ENCODE results near the gene SUMF1. TPM values are rescaled to one million over a fixed set of nuclear protein-coding genes. Genes with fewer than 3 reads are reported as not detected.
"Not testable (repeated sequence)": the region's sequence is repeated elsewhere in the genome, so short reads cannot be mapped to it uniquely, and the experiment has no call there.

SUMF1 gene
- total RNA-seq, 1 experiment from 2014 or later: 87.0 TPM

- DNase-seq (ENCODE audit: low spot score): no peak
Measured at GRCh38 chr3:4338751-4339150, 128.3 kb downstream of the SUMF1 start.

GRCh38 chr3:4336850-4337546, 130.1 kb downstream of the SUMF1 start:
- DNase-seq (ENCODE audit: low spot score): no peak

GRCh38 chr3:4335840-4336562, 131.1 kb downstream of the SUMF1 start:
- no peak for DNase-seq (ENCODE audit: low spot score)

- no peak for DNase-seq (ENCODE audit: low spot score)
Measured at GRCh38 chr3:4334548-4334947, 132.5 kb downstream of the SUMF1 start.

GRCh38 chr3:4332991-4333390, 134.1 kb downstream of the SUMF1 start:
- DNase-seq (ENCODE audit: low spot score): no peak

- no peak for DNase-seq (ENCODE audit: low spot score)
Measured at GRCh38 chr3:4332574-4332973, 134.5 kb downstream of the SUMF1 start.

GRCh38 chr3:4332111-4332510, 135.0 kb downstream of the SUMF1 start:
- DNase-seq (ENCODE audit: low spot score): no peak

- DNase-seq (ENCODE audit: low spot score): not testable (repeated sequence)
Measured at GRCh38 chr3:4329806-4330205, 137.3 kb downstream of the SUMF1 start.

GRCh38 chr3:4326868-4327267, 140.2 kb downstream of the SUMF1 start:
- no peak for DNase-seq (ENCODE audit: low spot score)

GRCh38 chr3:4323246-4324027, 143.6 kb downstream of the SUMF1 start:
- no peak for DNase-seq (ENCODE audit: low spot score)

- no peak for DNase-seq (ENCODE audit: low spot score)
Measured at GRCh38 chr3:4322635-4323034, 144.4 kb downstream of the SUMF1 start.

GRCh38 chr3:4321732-4322131, 145.3 kb downstream of the SUMF1 start:
- DNase-seq (ENCODE audit: low spot score): no peak

GRCh38 chr3:4320096-4320911, 146.8 kb downstream of the SUMF1 start:
- DNase-seq (ENCODE audit: low spot score): no peak

GRCh38 chr3:4314688-4315087, 152.4 kb downstream of the SUMF1 start:
- DNase-seq (ENCODE audit: low spot score): no peak

GRCh38 chr3:4313606-4314293, 153.3 kb downstream of the SUMF1 start:
- no peak for DNase-seq (ENCODE audit: low spot score)

GRCh38 chr3:4311496-4311895, 155.6 kb downstream of the SUMF1 start:
- DNase-seq (ENCODE audit: low spot score): no peak

Other genes with a start within 250 kb of the SUMF1 start
- gene SETMAR, start 163.9 kb downstream of the SUMF1 start, total RNA-seq (2014; rRNA removed; shearing (Covaris generic)): 24.2 and 25.4 TPM in 2 replicates
- 4.0 and 7.6 TPM in 2 replicates for gene ITPR1, start 26.1 kb upstream of the SUMF1 start, total RNA-seq (2014; rRNA removed; shearing (Covaris generic))

Measured in A172 (cell line).